ENCODE results near the gene SETD2. TPM values are rescaled to one million over a fixed set of nuclear protein-coding genes. Genes with fewer than 3 reads are reported as not detected.

The SETD2 gene
- total RNA-seq, 2 experiments from 2014 or later, result 87.3 to 87.4 TPM

DNA sequence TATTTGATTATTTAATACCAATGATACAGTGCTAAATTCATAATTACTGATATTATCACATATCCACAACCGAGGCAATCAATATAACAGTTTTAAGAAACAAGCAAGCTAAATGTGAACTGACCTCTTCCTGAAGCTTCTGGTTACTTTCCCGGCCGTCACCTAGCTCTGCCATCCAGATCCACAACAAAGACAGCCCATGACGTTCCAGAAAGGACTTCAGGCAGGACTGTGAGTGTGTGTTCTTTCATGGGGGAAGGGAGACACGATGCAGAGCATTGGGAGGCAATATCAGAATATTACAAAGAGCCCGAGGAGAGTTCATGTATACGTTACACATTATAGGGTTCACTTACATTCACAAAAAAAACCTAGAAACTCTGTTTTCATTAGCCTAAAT, 77.8 kb downstream of the SETD2 start:
- Histone ChIP-seq H3K36me3 (ENCODE audit: insufficient read depth, low read length) (peaks cover 77% of the 10 kb centered on the region), H3K27ac (ENCODE audit: low read depth in 1 of 2, low read length in 2 of 2) (no peak overlapping the region), H3K4me3 (ENCODE audit: low read length) (no peak overlapping the region), H3K4me1 (ENCODE audit: insufficient read depth, low read length) (no peaks in the 10 kb centered on the region), H3K9me3 (ENCODE audit: control insufficient read depth in 1 of 2, insufficient read depth in 1 of 2, low read length in 2 of 2) (no peaks in the 10 kb centered on the region), H3K27me3 (ENCODE audit: control insufficient read depth in 1 of 2, insufficient read depth in 2 of 2, low read length in 2 of 2) (no peaks in the 10 kb centered on the region)
- ChIA-PET POLR2A (interaction anchor here (0.7 kb wide), 1 partner anchor 78 kb away, joined by 3 read pairs; the partner anchor contains the start of gene SETD2), CTCF (no interaction called here)
- H3K36me3 Mint-ChIP-seq (ENCODE audit: low read depth), result peaks cover 94% of the 10 kb centered on the region
- no peaks in the 10 kb centered on the region for H3K9me3 Mint-ChIP-seq
- no peak for ATAC-seq (ENCODE audit: poor library complexity)
- no peak overlapping the region for H3K4me3 Mint-ChIP-seq
- TF ChIP-seq, protein P1, sequence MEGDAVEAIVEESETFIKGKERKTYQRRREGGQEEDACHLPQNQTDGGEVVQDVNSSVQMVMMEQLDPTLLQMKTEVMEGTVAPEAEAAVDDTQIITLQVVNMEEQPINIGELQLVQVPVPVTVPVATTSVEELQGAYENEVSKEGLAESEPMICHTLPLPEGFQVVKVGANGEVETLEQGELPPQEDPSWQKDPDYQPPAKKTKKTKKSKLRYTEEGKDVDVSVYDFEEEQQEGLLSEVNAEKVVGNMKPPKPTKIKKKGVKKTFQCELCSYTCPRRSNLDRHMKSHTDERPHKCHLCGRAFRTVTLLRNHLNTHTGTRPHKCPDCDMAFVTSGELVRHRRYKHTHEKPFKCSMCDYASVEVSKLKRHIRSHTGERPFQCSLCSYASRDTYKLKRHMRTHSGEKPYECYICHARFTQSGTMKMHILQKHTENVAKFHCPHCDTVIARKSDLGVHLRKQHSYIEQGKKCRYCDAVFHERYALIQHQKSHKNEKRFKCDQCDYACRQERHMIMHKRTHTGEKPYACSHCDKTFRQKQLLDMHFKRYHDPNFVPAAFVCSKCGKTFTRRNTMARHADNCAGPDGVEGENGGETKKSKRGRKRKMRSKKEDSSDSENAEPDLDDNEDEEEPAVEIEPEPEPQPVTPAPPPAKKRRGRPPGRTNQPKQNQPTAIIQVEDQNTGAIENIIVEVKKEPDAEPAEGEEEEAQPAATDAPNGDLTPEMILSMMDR (IDR thresholded peaks at IDR 0.05), result no peak
- H3K27ac Mint-ChIP-seq, result peak overlapping the region; percentile 27
- no peaks in the 10 kb centered on the region for H3K27me3 Mint-ChIP-seq
- intact Hi-C loops (cut with DNase I, micrococcal nuclease), result loop anchor here in 1 of 2 experiments (10.0 kb wide), 1 partner anchor 239 kb away; no protein-coding TSS in a partner anchor
- no peak for DNase-seq
- peaks cover 24% of the 10 kb centered on the region for H3K4me1 Mint-ChIP-seq (ENCODE audit: low read depth)

DNA sequence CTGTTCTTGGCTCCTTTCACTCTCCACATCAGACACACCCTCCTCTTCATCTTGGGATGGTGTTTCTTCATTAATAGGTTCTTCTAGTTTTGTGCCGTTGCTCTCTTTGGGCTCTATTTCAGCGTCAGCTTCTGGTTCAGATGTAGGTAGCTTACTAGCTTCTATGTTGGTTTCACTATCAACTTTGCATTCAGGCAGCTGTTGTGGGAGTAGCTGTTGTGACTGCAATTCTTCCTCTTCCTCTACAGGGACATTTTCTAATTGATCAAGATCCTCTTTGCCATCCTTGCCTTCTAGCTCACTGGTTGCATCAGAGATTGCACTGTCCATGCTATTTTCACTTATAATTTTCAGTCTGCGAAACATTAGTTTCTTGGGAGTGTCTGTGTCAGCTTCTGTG, 80.1 kb downstream of the SETD2 start:
- no peaks in the 10 kb centered on the region for H3K27me3 ChIP-seq (ENCODE audit: control insufficient read depth in 1 of 2, insufficient read depth in 2 of 2, low read length in 2 of 2)
- H3K27ac ChIP-seq (ENCODE audit: low read depth in 1 of 2, low read length in 2 of 2), result no peak overlapping the region
- peak in 3 of 14 experiments; percentile 13 to 19 (median 19) for DNase-seq
- no peak overlapping the region for H3K4me3 ChIP-seq (ENCODE audit: low read length)
- no peak for ATAC-seq (ENCODE audit: poor library complexity)
- peaks cover 98% of the 10 kb centered on the region for H3K36me3 Mint-ChIP-seq (ENCODE audit: low read depth)
- H3K27me3 Mint-ChIP-seq, result no peaks in the 10 kb centered on the region
- no peaks in the 10 kb centered on the region for H3K9me3 ChIP-seq (ENCODE audit: control insufficient read depth in 1 of 2, insufficient read depth in 1 of 2, low read length in 2 of 2)
- intact Hi-C loops (cut with DNase I, micrococcal nuclease), result loop anchor here in 1 of 2 experiments (10.0 kb wide), 1 partner anchor 241 kb away; no protein-coding TSS in a partner anchor
- H3K27ac Mint-ChIP-seq, result peak overlapping the region; percentile 35
- ChIA-PET CTCF (interaction anchor here (0.9 kb wide), 1 partner anchor 10 kb away, joined by 3 read pairs; no protein-coding TSS in a partner anchor), POLR2A (no interaction called here)
- no peaks in the 10 kb centered on the region for H3K9me3 Mint-ChIP-seq
- no peak overlapping the region for H3K4me3 Mint-ChIP-seq
- TF ChIP-seq, protein P1 (IDR thresholded peaks at IDR 0.05), result no peak
- no peaks in the 10 kb centered on the region for H3K4me1 ChIP-seq (ENCODE audit: insufficient read depth, low read length)
- H3K4me1 Mint-ChIP-seq (ENCODE audit: low read depth), result peaks cover 19% of the 10 kb centered on the region
- H3K36me3 ChIP-seq (ENCODE audit: insufficient read depth, low read length), result peaks cover 88% of the 10 kb centered on the region

DNA sequence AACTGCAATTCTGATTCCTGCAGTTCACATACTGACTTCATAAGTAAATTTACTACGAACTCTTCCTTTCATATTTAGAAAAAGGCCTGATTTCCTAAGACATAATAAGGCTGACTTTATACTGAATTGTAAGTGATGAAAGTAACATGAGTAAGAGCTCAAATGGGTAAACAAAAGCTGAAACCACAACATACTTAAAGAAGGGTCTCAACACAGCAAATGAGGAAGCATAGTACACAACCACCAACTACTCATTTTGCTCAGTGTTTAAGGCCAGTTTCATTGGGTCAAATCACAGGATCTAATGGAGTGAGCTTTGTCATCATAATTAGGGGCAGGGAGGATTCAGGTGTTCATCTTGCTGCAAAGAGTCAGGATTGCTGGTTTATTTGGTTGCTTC, 81.4 kb downstream of the SETD2 start:
- Histone ChIP-seq H3K27ac (ENCODE audit: low read depth in 1 of 2, low read length in 2 of 2) (no peak overlapping the region), H3K36me3 (ENCODE audit: insufficient read depth, low read length) (peaks cover 79% of the 10 kb centered on the region), H3K4me1 (ENCODE audit: insufficient read depth, low read length) (no peaks in the 10 kb centered on the region), H3K27me3 (ENCODE audit: control insufficient read depth in 1 of 2, insufficient read depth in 2 of 2, low read length in 2 of 2) (no peaks in the 10 kb centered on the region), H3K9me3 (ENCODE audit: control insufficient read depth in 1 of 2, insufficient read depth in 1 of 2, low read length in 2 of 2) (no peaks in the 10 kb centered on the region), H3K4me3 (ENCODE audit: low read length) (no peak overlapping the region)
- no peaks in the 10 kb centered on the region for H3K27me3 Mint-ChIP-seq
- ChIA-PET CTCF (interaction anchor here (0.7 to 1.3 kb wide), 2 partner anchors 65 to 242 kb away, joined by 3 read pairs; no protein-coding TSS in a partner anchor), POLR2A (interaction anchor here (1.4 kb wide), 1 partner anchor 82 kb away, joined by 3 read pairs; the partner anchor contains the start of gene SETD2)
- H3K4me1 Mint-ChIP-seq (ENCODE audit: low read depth), result peaks cover 19% of the 10 kb centered on the region
- no peak overlapping the region for H3K4me3 Mint-ChIP-seq
- peaks cover 98% of the 10 kb centered on the region for H3K36me3 Mint-ChIP-seq (ENCODE audit: low read depth)
- intact Hi-C loops (cut with DNase I, micrococcal nuclease), result loop anchor here in 1 of 2 experiments (10.0 kb wide), 1 partner anchor 242 kb away; no protein-coding TSS in a partner anchor
- peak overlapping the region; percentile 25 for H3K27ac Mint-ChIP-seq
- TF ChIP-seq, protein P1 (IDR thresholded peaks at IDR 0.05), result no peak
- no peak for DNase-seq
- no peaks in the 10 kb centered on the region for H3K9me3 Mint-ChIP-seq
- ATAC-seq (ENCODE audit: poor library complexity), result no peak

All from CD4-positive, alpha-beta T cell (primary cell).